ENCODE data around the gene TXNRD2. TPM values are rescaled to one million over a fixed set of nuclear protein-coding genes. Genes with fewer than 3 reads are reported as not detected.

Gene TXNRD2
- total RNA-seq, 1 experiment from 2014 or later = 22.9 TPM

DNA sequence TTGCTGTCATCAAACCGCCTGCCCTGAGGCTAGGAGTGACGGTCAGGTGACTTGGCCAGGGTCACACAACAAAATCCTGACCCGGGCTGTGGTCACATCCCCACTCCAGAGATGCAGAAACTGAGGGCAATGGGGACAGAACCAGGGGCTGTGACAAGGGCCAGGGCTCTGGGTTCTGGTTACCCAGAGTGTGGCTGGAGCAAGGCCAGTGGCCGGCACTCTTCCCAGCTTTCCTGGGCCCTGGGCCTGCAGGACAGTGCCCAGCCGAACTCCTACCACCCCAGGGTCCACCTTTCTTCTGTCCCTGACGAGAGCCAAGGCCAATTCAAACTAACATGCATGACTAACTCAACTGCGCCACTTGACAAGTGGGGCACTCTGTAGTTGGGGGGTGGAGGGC is 39.1 kb upstream of the TXNRD2 start:
- H3K4ac ChIP-seq (ENCODE audit: low read depth, low read length) = no peak overlapping the region
- H2BK12ac ChIP-seq (ENCODE audit: insufficient read length, low read depth, low read length) = no peak overlapping the region
- no peak overlapping the region for H3K23ac ChIP-seq (ENCODE audit: insufficient read length, low read depth, low read length)
- no peak overlapping the region for H3K18ac ChIP-seq (ENCODE audit: insufficient read length, low read depth, low read length)
- no peak overlapping the region for H2BK5ac ChIP-seq (ENCODE audit: insufficient read length, low read length)
- no peak overlapping the region for H2AFZ ChIP-seq (ENCODE audit: low read length)
- H3K27ac Mint-ChIP-seq = no peak overlapping the region; a peak in 1 of 7 replicates
- H3K9ac ChIP-seq (ENCODE audit: extremely low read depth, insufficient read length, low read length) = no peak overlapping the region
- no peaks in the 10 kb centered on the region for H3K79me2 ChIP-seq (ENCODE audit: insufficient read depth, low read length)
- H4K8ac ChIP-seq (replicated peaks; ENCODE audit: insufficient read length, low read depth, low read length) = no peak overlapping the region
- no peak overlapping the region for H3K27ac ChIP-seq (ENCODE audit: insufficient read length, low read depth, low read length)
- peaks cover 3 to 11% of the 10 kb centered on the region in 2 experiments; a peak in 3 of 4 replicates for H3K4me1 Mint-ChIP-seq
- H3K27me3 ChIP-seq (ENCODE audit: insufficient read depth, low read length) = no peaks in the 10 kb centered on the region
- no peak overlapping the region for H2BK20ac ChIP-seq (ENCODE audit: low read depth, low read length, poor library complexity, severe bottlenecking)
- no peak overlapping the region for H3K14ac ChIP-seq (ENCODE audit: insufficient read depth, low read length)
- no peaks in the 10 kb centered on the region for H3K4me1 ChIP-seq (ENCODE audit: insufficient read depth, low read length)
- no peak overlapping the region for H3K4me2 ChIP-seq (ENCODE audit: insufficient read depth, insufficient read length, low read length)
- H3K79me1 ChIP-seq (ENCODE audit: insufficient read depth, low read depth, low read length, poor library complexity, severe bottlenecking) = peaks cover 4% of the 10 kb centered on the region
- no peak overlapping the region for H2BK15ac ChIP-seq (ENCODE audit: low read depth, low read length)
- no peak for DNase-seq
- no peaks in the 10 kb centered on the region for H3K9me3 ChIP-seq (ENCODE audit: control insufficient read depth, low read depth, low read length)
- no peak overlapping the region for H4K91ac ChIP-seq (ENCODE audit: insufficient read length, low read depth, low read length)
- H3K36me3 Mint-ChIP-seq (ENCODE audit: insufficient read depth in 1 of 3, low read depth in 3 of 3) = peaks cover 7 to 31% (median 21%) of the 10 kb centered on the region in 3 experiments; a peak in 6 of 7 replicates
- H3K56ac ChIP-seq (ENCODE audit: insufficient read length, low read depth, low read length) = no peak overlapping the region
- no CpG with 5 or more reads among the region's 7 CpGs for WGBS (ENCODE audit: extremely low coverage, insufficient read length, low lambda C conversion rate)
- H3K23me2 ChIP-seq (ENCODE audit: insufficient read length, low read depth, low read length, poor library complexity, severe bottlenecking) = no peaks in the 10 kb centered on the region
- TF ChIP-seq, protein P1, sequence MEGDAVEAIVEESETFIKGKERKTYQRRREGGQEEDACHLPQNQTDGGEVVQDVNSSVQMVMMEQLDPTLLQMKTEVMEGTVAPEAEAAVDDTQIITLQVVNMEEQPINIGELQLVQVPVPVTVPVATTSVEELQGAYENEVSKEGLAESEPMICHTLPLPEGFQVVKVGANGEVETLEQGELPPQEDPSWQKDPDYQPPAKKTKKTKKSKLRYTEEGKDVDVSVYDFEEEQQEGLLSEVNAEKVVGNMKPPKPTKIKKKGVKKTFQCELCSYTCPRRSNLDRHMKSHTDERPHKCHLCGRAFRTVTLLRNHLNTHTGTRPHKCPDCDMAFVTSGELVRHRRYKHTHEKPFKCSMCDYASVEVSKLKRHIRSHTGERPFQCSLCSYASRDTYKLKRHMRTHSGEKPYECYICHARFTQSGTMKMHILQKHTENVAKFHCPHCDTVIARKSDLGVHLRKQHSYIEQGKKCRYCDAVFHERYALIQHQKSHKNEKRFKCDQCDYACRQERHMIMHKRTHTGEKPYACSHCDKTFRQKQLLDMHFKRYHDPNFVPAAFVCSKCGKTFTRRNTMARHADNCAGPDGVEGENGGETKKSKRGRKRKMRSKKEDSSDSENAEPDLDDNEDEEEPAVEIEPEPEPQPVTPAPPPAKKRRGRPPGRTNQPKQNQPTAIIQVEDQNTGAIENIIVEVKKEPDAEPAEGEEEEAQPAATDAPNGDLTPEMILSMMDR (conservative IDR thresholded peaks at IDR 0.05) = no peak
- no peak overlapping the region for H3K4me3 Mint-ChIP-seq
- H4K20me1 ChIP-seq (ENCODE audit: control insufficient read depth, insufficient read depth, insufficient read length) = peaks cover 2% of the 10 kb centered on the region
- H3T11ph ChIP-seq (ENCODE audit: low read length) = no peak overlapping the region
- H3K27me3 Mint-ChIP-seq (ENCODE audit: low read depth) = no peaks in the 10 kb centered on the region
- H2AK5ac ChIP-seq (ENCODE audit: insufficient read length, low read length) = no peak overlapping the region
- H3K9me3 Mint-ChIP-seq = no peaks in the 10 kb centered on the region
- H2BK120ac ChIP-seq (ENCODE audit: low read depth, low read length, poor library complexity, severe bottlenecking) = no peak overlapping the region
- no peak overlapping the region for H4K5ac ChIP-seq (ENCODE audit: insufficient read length, low read depth, low read length)
